T-helper 1 cell treated with Interleukin-12 subunit alpha and Interleukin-12 subunit beta and Interleukin-4 antibody, amounts not matched to agents 30 μg/mL and 1 μg/mL, for 36 hours (primary cell): ENCODE data around the gene BCL11B.

Source experiments
- H3K27ac Mint-ChIP-seq: one replicate; pipeline ENCODE4 v1.8.0; 2021; ENCODE audit warnings: mild to moderate bottlenecking, mixed read lengths
- H3K27me3 Mint-ChIP-seq: one replicate; pipeline ENCODE4 v1.8.0; 2021; ENCODE audit warnings: low read depth, mixed read lengths
- H3K36me3 Mint-ChIP-seq: one replicate; pipeline ENCODE4 v1.8.0; 2021; ENCODE audit warnings: low read depth, mixed read lengths
- H3K4me1 Mint-ChIP-seq: one replicate; pipeline ENCODE4 v1.8.0; 2021; ENCODE audit warnings: low read depth, mixed read lengths
- H3K4me3 Mint-ChIP-seq: one replicate; pipeline ENCODE4 v1.8.0; 2021; ENCODE audit warnings: mild to moderate bottlenecking, moderate library complexity, mixed read lengths
- H3K9me3 Mint-ChIP-seq: one replicate; pipeline ENCODE4 v1.8.0; 2021; ENCODE audit warnings: mixed read lengths

BCL11B gene

DNA sequence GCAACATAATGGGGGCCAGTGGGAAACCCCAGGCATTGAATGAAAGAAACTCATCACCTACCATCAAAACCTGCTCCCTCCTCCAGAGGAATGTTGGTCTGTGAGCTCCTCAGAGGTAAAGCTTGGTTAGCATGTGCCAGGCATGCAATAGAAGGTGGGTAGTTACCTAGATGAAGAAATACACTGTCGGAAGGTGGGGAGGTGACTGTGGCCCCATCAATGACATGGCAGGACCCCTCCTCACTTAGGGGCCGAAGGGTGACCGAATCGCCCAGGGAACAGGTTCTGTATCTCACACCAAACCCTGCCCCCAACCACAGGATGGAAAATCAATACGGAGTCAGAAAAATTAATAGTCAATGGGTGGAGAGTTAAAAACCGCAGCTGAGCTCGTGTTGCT, 135.6 kb downstream of the BCL11B start:
- no peak overlapping the region for H3K4me3 Mint-ChIP-seq
- H3K9me3 Mint-ChIP-seq, result no peaks in the 10 kb centered on the region
- H3K4me1 Mint-ChIP-seq, result peaks cover 10% of the 10 kb centered on the region
- no peak overlapping the region for H3K27ac Mint-ChIP-seq
- no peaks in the 10 kb centered on the region for H3K36me3 Mint-ChIP-seq
- no peaks in the 10 kb centered on the region for H3K27me3 Mint-ChIP-seq

GRCh38 chr14:99136047-99136400, 136.0 kb downstream of the BCL11B start:
- Mint-ChIP-seq H3K4me1 (peaks cover 10% of the 10 kb centered on the region), H3K9me3 (no peaks in the 10 kb centered on the region), H3K27ac (no peak overlapping the region), H3K36me3 (no peaks in the 10 kb centered on the region), H3K27me3 (no peaks in the 10 kb centered on the region), H3K4me3 (no peak overlapping the region)

- Mint-ChIP-seq H3K27me3 (no peaks in the 10 kb centered on the region), H3K27ac (no peak overlapping the region), H3K9me3 (no peaks in the 10 kb centered on the region), H3K4me1 (peaks cover 10% of the 10 kb centered on the region), H3K36me3 (no peaks in the 10 kb centered on the region), H3K4me3 (no peak overlapping the region)
These were observed 137.4 kb downstream of the BCL11B start for GRCh38 chr14:99134516-99135046.

- Mint-ChIP-seq H3K36me3 (no peaks in the 10 kb centered on the region), H3K9me3 (no peaks in the 10 kb centered on the region), H3K27ac (no peak overlapping the region), H3K4me3 (no peak overlapping the region), H3K4me1 (peaks cover 15% of the 10 kb centered on the region), H3K27me3 (no peaks in the 10 kb centered on the region)
These were observed 138.1 kb downstream of the BCL11B start for GRCh38 chr14:99133636-99134515.

- Mint-ChIP-seq H3K4me1 (peaks cover 17% of the 10 kb centered on the region), H3K36me3 (no peaks in the 10 kb centered on the region), H3K9me3 (no peaks in the 10 kb centered on the region), H3K27ac (no peak overlapping the region), H3K4me3 (no peak overlapping the region), H3K27me3 (no peaks in the 10 kb centered on the region)
These were observed 139.0 kb downstream of the BCL11B start for GRCh38 chr14:99132821-99133635.

DNA sequence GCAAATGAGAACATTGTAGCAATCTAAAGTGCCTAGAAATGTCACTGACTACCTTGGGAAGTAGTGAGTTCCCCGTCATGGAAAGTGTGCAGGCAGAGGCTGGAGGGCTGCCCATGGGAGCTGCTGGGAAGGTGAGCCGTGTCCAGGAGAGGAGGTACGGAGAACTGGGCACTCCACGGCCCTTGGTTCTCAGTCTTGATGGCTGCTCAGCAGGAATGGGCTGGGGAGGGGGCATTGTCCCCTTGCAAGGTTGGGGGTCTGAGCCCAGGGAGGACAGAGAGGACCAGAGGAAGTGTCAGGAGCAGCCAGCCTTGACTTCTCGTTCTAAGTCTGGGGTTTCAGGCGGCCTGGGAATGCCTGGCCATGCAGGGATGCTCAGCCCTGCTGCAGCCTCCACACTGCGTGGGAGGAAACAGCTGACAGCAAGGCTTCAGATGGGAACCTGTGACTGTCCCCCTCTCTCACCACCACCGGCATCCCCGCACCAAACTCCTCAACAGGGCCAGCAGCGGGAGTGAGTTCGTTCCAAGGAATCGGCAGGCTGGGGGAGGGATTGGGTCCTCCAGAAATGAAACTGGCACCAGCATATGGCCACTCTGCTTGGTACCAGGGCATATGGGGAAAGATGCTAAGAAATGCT, 140.2 kb downstream of the BCL11B start:
- no peaks in the 10 kb centered on the region for H3K36me3 Mint-ChIP-seq
- H3K4me1 Mint-ChIP-seq, result peaks cover 10% of the 10 kb centered on the region
- no peaks in the 10 kb centered on the region for H3K9me3 Mint-ChIP-seq
- no peak overlapping the region for H3K27ac Mint-ChIP-seq
- H3K27me3 Mint-ChIP-seq, result no peaks in the 10 kb centered on the region
- H3K4me3 Mint-ChIP-seq, result no peak overlapping the region

GRCh38 chr14:99129998-99130397, 142.0 kb downstream of the BCL11B start:
- H3K27me3 Mint-ChIP-seq, result no peaks in the 10 kb centered on the region
- peaks cover 15% of the 10 kb centered on the region for H3K4me1 Mint-ChIP-seq
- H3K27ac Mint-ChIP-seq, result no peak overlapping the region
- H3K36me3 Mint-ChIP-seq, result no peaks in the 10 kb centered on the region
- H3K4me3 Mint-ChIP-seq, result no peak overlapping the region
- H3K9me3 Mint-ChIP-seq, result no peaks in the 10 kb centered on the region

GRCh38 chr14:99129211-99129696, 142.7 kb downstream of the BCL11B start:
- Mint-ChIP-seq H3K4me3 (no peak overlapping the region), H3K4me1 (peaks cover 15% of the 10 kb centered on the region), H3K27me3 (no peaks in the 10 kb centered on the region), H3K36me3 (no peaks in the 10 kb centered on the region), H3K9me3 (no peaks in the 10 kb centered on the region), H3K27ac (no peak overlapping the region)

- no peak overlapping the region for H3K4me3 Mint-ChIP-seq
- H3K27me3 Mint-ChIP-seq, result no peaks in the 10 kb centered on the region
- no peaks in the 10 kb centered on the region for H3K9me3 Mint-ChIP-seq
- H3K36me3 Mint-ChIP-seq, result no peaks in the 10 kb centered on the region
- no peak overlapping the region for H3K27ac Mint-ChIP-seq
- H3K4me1 Mint-ChIP-seq, result peaks cover 12% of the 10 kb centered on the region
These were observed 143.8 kb downstream of the BCL11B start for GRCh38 chr14:99128185-99128584.

DNA sequence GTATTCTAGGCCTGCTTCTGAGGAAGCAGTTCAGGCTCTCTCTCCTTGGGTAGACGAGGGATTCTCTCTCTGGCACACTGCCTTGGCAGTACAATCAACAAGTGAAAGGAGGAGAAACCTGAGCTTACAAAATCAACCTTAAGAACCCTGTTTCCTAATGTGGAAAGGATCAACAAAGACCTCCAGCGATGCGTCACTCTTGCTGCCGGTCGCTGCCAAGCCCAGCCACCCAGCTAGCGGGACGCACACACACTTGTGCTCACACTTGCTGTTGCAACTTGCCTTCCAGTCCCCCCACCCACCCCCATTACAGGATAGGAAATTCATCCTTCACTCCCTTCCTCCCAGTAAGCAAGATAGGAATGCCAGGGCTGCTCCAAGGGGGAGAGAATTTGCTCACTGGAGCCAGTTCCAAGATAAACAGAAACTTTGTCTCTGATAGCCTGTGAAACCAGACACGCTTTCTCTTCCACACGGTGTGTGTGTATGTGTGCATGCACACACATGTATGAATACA, 144.3 kb downstream of the BCL11B start:
- H3K4me3 Mint-ChIP-seq, result no peak overlapping the region
- H3K4me1 Mint-ChIP-seq, result peaks cover 12% of the 10 kb centered on the region
- no peaks in the 10 kb centered on the region for H3K36me3 Mint-ChIP-seq
- no peaks in the 10 kb centered on the region for H3K9me3 Mint-ChIP-seq
- H3K27me3 Mint-ChIP-seq, result no peaks in the 10 kb centered on the region
- H3K27ac Mint-ChIP-seq, result no peak overlapping the region

- no peaks in the 10 kb centered on the region for H3K36me3 Mint-ChIP-seq
- no peak overlapping the region for H3K4me3 Mint-ChIP-seq
- no peak overlapping the region for H3K27ac Mint-ChIP-seq
- H3K9me3 Mint-ChIP-seq, result no peaks in the 10 kb centered on the region
- peaks cover 12% of the 10 kb centered on the region for H3K4me1 Mint-ChIP-seq
- no peaks in the 10 kb centered on the region for H3K27me3 Mint-ChIP-seq
These were observed 146.2 kb downstream of the BCL11B start for GRCh38 chr14:99125616-99126431.

DNA sequence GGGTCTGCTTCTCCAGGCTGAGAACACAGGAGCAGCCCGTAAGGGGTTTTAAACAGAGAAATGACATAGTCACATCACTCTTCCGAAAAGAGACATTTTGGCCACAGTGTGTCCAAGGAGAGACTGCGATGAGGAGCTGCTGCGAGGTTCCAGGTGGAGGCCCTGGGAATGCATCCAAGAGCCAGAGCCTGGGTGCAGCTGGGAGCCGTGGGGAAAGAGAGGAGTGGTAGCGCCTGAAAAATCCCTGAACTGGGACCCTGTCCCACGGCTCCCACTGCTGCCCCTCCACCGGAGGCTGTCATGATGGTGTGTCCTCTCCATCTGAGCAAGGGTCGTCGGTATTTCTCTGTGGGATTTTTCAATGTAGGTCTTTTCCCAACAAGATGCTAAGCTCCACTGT, 146.9 kb downstream of the BCL11B start:
- H3K4me3 Mint-ChIP-seq, result no peak overlapping the region
- H3K27ac Mint-ChIP-seq, result no peak overlapping the region
- H3K36me3 Mint-ChIP-seq, result no peaks in the 10 kb centered on the region

GRCh38 chr14:99124482-99125105, 147.4 kb downstream of the BCL11B start:
- H3K27ac Mint-ChIP-seq, result no peak overlapping the region
- no peaks in the 10 kb centered on the region for H3K36me3 Mint-ChIP-seq
- peaks cover under 1% of the 10 kb centered on the region for H3K27me3 Mint-ChIP-seq
- H3K4me3 Mint-ChIP-seq, result no peak overlapping the region
- peaks cover 11% of the 10 kb centered on the region for H3K4me1 Mint-ChIP-seq
- no peaks in the 10 kb centered on the region for H3K9me3 Mint-ChIP-seq

More for the DNA sequence above, 146.9 kb downstream of the BCL11B start:
- H3K9me3 Mint-ChIP-seq, result no peaks in the 10 kb centered on the region
- H3K27me3 Mint-ChIP-seq, result no peaks in the 10 kb centered on the region
- H3K4me1 Mint-ChIP-seq, result peaks cover 12% of the 10 kb centered on the region
